DLD1 (cell line): Measurements from ENCODE around the gene SSBP3.
"Not testable (repeated sequence)": the region's sequence is repeated elsewhere in the genome, so short reads cannot be mapped to it uniquely, and the experiment has no call there.

Experiments used
- in situ Hi-C: cut with HindIII; loops from 2 replicates; pipeline ENCODE4 v1.10.0; 2017; ENCODE audit warnings: low sequenced_read_pairs

SSBP3 gene

GRCh38 chr1:54227891-54228310 is 178.3 kb downstream of the SSBP3 start:
- in situ Hi-C loops: no loop called here

DNA sequence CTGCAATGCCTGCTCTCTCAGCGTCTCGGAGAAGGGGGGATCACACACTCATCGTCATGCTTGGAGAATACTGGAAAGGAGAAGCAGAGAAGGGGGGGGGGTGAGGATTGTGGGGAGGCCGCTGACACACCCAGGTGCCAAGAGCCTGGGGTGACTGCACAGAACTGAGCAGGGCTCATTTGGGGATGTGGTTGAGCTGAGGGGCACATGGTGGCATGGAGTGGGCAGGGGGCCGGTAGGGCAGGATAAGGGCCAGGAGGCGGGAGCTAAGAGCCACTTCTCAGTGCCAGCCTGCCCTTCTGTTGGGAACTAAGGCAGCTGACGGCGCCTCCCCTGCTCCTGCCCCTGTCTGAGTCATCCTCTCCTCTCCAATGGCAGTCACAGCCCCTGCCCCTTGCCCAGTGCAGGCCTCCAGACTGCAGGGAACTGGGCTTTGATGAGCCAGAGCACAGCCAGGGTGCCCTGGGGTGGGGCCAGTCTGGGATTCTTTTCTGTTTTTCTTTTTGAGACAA is 179.0 kb downstream of the SSBP3 start:
- in situ Hi-C loops: no loop called here

DNA sequence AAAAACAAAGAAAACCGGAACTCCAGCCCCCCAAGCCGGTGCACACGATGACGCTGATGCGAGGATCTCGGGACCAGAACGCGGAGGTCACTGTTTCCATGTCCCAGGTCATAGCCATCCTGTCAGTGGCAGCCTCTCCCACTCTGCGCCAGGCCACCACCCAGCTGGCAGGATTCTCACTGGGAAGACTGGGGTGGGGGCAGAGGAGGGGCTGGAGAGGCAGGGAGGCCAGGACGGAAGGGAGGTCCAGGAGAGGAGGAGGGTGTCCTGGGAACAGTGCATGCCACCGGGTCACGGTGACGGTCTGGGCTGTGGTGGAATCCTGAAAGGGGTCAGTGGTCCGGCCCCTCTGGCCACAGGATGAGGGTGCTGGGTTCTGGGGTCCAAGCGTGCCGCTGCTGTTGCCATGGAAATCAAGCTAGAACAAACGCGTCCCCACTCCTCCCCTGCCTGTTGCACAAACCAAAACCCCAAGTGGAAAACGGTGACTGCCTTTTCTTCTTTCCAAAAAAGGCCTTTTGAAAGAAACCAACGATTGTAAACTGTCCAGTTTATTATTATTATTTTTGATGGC is 180.1 kb downstream of the SSBP3 start:
- in situ Hi-C loops: no loop called here

GRCh38 chr1:54225378-54225777 is 180.8 kb downstream of the SSBP3 start:
- in situ Hi-C loops: no loop called here

DNA sequence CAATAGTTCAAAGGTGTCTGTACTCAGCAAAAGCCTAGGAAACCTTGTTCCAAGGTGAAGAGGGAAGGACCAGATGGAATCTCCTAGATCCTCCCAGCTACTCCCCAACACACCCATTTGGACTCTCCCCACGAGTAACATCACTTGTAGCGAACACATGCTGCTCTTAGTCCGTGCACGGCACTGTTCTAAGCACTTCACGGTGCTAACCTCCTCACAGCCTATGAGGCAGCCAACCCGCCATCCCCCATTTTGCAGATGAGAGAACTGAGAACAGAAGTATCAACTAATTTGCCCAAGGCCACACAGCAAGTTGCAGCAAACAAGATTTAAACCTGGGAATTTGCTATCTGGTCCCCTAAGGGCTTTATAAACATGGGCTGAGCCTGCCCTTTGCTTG is 182.0 kb downstream of the SSBP3 start:
- in situ Hi-C loops: no loop called here

DNA sequence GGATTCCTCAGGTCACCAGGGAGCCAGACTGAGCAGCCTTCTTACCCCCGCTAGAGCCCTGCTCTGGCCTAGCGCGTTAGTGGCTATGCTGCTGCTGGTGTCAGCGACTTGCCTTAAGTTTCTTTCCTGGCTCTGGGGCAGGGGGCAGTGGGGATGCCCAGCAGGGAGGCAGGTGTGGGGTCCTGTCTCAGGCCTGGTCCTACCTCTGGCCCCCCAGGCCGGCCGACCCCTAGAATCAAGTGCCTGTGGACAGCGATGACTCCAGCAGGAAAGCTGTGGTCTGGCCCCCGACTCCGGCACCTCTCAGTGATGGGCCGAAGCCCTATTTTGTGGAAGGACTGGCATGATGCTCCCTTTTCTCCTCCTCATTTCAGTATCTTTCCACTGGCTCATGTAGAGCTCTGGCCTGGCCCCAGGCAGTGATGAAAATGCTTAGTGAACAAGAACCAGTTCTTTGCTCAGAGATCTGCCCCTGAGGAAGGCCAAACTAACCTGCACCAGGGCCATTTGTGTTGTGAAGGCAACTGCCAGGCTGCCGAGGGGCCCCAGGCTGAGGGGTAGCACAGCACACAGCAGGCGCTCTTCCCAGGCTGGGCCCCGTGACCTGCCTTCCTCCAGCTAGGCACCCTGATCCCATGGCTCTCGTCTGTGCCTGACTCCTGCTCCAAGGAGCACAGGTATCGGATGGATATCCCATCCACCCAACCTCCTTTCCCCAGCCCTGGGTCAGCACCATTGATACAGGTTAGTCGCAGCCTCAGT is 182.6 kb downstream of the SSBP3 start:
- in situ Hi-C loops: no loop called here

- in situ Hi-C loops: no loop called here
Measured at GRCh38 chr1:54222711-54223110, 183.5 kb downstream of the SSBP3 start.

- in situ Hi-C loops: no loop called here
Measured at GRCh38 chr1:54221867-54222484, 184.2 kb downstream of the SSBP3 start.

GRCh38 chr1:54221113-54221834 is 184.9 kb downstream of the SSBP3 start:
- in situ Hi-C loops: no loop called here

GRCh38 chr1:54220004-54220811 is 186.0 kb downstream of the SSBP3 start:
- in situ Hi-C loops: no loop called here

DNA sequence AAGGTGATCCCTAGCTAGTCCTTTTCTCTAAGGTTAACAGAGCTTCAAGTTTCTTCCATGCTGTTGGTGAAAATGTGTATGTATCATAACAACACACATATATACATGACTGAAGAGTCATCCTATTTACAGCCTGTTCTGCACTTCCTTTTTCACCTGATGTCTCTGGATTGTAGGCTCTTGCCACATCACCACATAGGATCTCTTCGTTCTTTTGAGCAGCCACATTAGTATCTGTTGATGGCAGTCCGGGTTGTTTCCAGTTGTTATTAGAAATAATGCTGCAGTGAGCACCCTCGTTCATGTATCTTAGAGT is 186.5 kb downstream of the SSBP3 start:
- in situ Hi-C loops: no loop called here

- in situ Hi-C loops: no loop called here
Measured at GRCh38 chr1:54218883-54219687, 187.1 kb downstream of the SSBP3 start.

DNA sequence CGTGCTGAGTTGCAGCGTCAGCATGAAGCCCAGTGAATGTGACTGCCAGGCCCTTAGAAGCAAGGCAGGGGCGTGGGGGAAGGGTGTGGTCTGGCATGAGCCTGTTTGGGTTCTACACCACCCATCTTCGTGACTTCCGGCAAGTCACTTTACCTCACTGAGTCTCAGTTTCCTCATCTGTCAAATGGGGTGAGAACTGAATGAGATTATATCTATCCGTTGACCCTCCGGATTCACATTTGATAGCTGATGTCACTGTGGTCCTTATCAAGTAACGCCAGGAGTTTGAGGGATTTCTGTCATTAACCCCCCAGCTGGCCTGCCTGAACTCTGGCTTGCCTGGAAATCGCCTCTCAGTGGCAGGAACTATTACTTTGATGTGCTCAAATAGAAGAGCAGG is 190.7 kb downstream of the SSBP3 start:
- in situ Hi-C loops: no loop called here

DNA sequence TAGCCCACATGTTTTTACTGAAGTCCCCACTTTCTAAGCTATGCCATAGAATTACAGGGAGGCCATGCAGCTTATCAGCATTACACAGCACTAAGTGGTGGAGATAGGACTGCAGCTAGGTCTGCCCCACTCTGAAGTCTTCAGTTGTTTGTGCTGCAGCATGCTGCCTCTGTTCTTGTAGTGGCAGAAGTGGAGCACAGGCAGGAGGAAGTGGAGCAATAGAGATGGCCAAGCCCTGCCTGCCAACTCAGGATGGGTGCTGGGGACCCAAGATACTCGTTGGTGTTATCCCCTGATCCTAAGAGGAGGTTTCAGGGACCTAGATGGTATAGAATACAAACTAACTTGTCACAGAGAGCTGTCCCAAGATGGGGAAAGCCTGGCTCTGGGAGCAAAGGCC is 193.3 kb downstream of the SSBP3 start:
- in situ Hi-C loops: no loop called here

GRCh38 chr1:54207896-54208295 is 198.3 kb downstream of the SSBP3 start:
- in situ Hi-C loops: not testable (repeated sequence)

GRCh38 chr1:54207287-54207686 is 198.9 kb downstream of the SSBP3 start:
- in situ Hi-C loops: no loop called here

DNA sequence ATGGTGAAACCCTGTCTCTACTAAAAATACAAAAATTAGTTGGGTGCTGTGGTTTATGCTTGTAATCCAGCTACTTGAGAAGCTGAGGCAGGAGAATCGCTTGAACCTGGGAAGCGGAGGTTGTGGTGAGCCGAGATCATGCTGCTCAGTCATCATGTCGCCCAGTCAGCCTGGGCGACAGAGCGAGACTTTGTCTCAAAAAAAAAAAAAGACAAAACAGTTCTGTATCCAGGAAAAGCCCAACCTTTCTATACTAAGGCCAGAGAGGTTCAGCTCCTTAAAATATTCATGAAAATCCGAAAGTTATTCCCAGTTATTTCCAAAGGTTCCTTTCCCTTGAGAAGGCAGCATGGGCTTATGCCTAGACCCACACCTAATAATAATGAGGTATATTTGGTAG is 202.0 kb downstream of the SSBP3 start:
- in situ Hi-C loops: no loop called here

GRCh38 chr1:54200519-54200997 is 205.6 kb downstream of the SSBP3 start:
- in situ Hi-C loops: no loop called here

GRCh38 chr1:54199765-54200518 is 206.3 kb downstream of the SSBP3 start, which contains the start of the genes CYB5RL and MRPL37:
CYB5RL (minus strand) TSS chr1:54200030; CDS start chr1:54195616, 4,414 bp downstream.
MRPL37 (plus strand) TSS chr1:54200167; CDS start chr1:54200244, 77 bp downstream.
- in situ Hi-C loops: no loop called here
